ENCODE measurements around the gene MCUR1. TPM values are rescaled to one million over a fixed set of nuclear protein-coding genes. Genes with fewer than 3 reads are reported as not detected.

MCUR1 gene
- total and polyA plus RNA-seq, 10 of the 15 experiments (the other 5 are each of a cell fraction or from before 2014, with no cell fraction given) = 4.4 to 43.9 (median 18.3) TPM

DNA sequence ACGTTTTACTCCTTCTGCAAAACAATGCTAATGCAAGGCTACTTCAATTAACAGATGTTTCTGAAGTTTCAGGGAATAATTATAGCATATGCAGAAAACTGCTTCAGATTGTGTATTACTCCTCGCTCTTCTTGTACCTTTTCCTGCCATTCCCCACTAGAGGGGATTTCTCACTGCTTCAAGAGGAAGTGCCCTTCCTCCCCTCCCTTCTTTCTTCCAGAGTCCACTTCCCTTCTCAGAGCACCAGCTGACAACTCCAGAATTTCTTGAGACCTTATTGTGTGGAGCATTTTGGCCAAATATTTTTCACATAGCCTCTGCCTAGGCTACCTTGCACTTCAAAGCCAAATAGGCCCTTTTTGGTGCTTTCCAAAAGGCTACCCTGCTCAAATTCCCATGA lies 12.7 kb upstream of the MCUR1 start:
- Histone ChIP-seq H3K4me3 (no peak overlapping the region), H4K20me1 (ENCODE audit: control insufficient read depth, insufficient read depth) (no peaks in the 10 kb centered on the region), H3K9ac (ENCODE audit: control insufficient read depth, insufficient read depth, low read length) (no peak overlapping the region), H3K79me2 (ENCODE audit: control insufficient read depth, insufficient read depth, low read length) (no peaks in the 10 kb centered on the region), H3K36me3 (ENCODE audit: control insufficient read depth in 2 of 2, insufficient read depth in 2 of 2, low read length in 1 of 2) (no peaks in the 10 kb centered on the region), H3K27me3 (replicated peaks in 1 of 2; ENCODE audit: control insufficient read depth in 2 of 2, insufficient read depth in 2 of 2, low read length in 1 of 2) (no peaks in the 10 kb centered on the region), H3K4me2 (ENCODE audit: control insufficient read depth, insufficient read depth) (no peak overlapping the region), H3K4me1 (ENCODE audit: control insufficient read depth, insufficient read depth, low read length) (no peaks in the 10 kb centered on the region), H3K27ac (ENCODE audit: control insufficient read depth, insufficient read depth) (no peak overlapping the region), H3K9me3 (replicated peaks; ENCODE audit: control insufficient read depth, insufficient read depth, low read length) (peaks cover 4% of the 10 kb centered on the region; the same call in 2 of the 3 replicates), H2AFZ (ENCODE audit: control insufficient read depth, low read depth, low read length) (no peak overlapping the region)
- no TSS peak for BruUV-seq (replicated peaks)
- ChIA-PET POLR2A (no interaction called here), CTCF (interaction anchor here (1.3 kb wide), 2 partner anchors 10 to 240 kb away, joined by 3 to 5 read pairs; no protein-coding TSS in a partner anchor), RAD21 (ENCODE audit: unreplicated experiment) (no interaction called here), SMC1A (ENCODE audit: uncharacterized antibody, unreplicated experiment) (interaction anchor here (0.9 to 1.4 kb wide), 3 partner anchors 9 to 15 kb away, joined by 3 to 5 read pairs (median 4); partner anchors contain the start of gene MCUR1)
- no peak for ATAC-seq
- in situ Hi-C loops (cut with MboI) (no loop called here), intact Hi-C loops (cut with micrococcal nuclease; ENCODE audit: unreplicated experiment) (no loop called here)
- no peak for TF ChIP-seq MXI1 (IDR thresholded peaks at IDR 0.05; ENCODE audit: low read depth, low read length)
- TF ChIP-seq, protein P1, sequence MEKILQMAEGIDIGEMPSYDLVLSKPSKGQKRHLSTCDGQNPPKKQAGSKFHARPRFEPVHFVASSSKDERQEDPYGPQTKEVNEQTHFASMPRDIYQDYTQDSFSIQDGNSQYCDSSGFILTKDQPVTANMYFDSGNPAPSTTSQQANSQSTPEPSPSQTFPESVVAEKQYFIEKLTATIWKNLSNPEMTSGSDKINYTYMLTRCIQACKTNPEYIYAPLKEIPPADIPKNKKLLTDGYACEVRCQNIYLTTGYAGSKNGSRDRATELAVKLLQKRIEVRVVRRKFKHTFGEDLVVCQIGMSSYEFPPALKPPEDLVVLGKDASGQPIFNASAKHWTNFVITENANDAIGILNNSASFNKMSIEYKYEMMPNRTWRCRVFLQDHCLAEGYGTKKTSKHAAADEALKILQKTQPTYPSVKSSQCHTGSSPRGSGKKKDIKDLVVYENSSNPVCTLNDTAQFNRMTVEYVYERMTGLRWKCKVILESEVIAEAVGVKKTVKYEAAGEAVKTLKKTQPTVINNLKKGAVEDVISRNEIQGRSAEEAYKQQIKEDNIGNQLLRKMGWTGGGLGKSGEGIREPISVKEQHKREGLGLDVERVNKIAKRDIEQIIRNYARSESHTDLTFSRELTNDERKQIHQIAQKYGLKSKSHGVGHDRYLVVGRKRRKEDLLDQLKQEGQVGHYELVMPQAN (conservative IDR thresholded peaks at IDR 0.05) = no peak
- 0 out of 2 replicates have a peak, but pooled peaks have one; percentile 22 for TF ChIP-seq EED (IDR thresholded peaks at IDR 0.05; ENCODE audit: low read depth)
- 50% methylated on average over 2 of the region's 2 CpGs for WGBS (ENCODE audit: insufficient coverage, insufficient replicate concordance, low lambda C conversion rate, missing lambda C conversion rate)
- FAIRE-seq = no peak
- DNase-seq (ENCODE audit: low read depth, low spot score) = no peak

DNA sequence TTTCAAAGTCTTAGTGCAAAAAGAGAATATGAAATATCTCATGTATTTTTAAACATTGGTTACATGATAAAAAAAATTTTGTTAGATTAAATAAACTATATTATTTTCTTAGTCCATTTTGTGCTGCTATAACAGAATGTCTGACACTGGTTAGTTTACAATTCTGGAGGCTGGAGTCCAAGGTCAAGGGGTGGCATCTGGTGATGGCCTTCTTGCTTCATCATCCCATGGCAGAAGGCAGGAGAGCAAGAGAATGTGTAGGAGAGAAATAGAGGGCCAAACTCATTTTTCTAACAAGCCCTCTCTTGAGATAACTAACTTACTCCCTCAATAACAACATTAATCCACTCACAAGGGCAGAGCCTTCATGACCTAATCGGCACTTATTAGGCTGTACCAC lies 11.5 kb upstream of the MCUR1 start:
- DNase-seq (ENCODE audit: low read depth, low spot score) = no peak
- ChIA-PET CTCF (interaction anchor here (1.2 kb wide), 1 partner anchor 59 kb away, joined by 3 read pairs; no protein-coding TSS in a partner anchor), RAD21 (ENCODE audit: unreplicated experiment) (no interaction called here), SMC1A (ENCODE audit: uncharacterized antibody, unreplicated experiment) (interaction anchor here (0.8 kb wide), 1 partner anchor 201 kb away, joined by 3 read pairs; no protein-coding TSS in a partner anchor), POLR2A (no interaction called here)
- no peaks in the 10 kb centered on the region for H3K4me1 ChIP-seq (ENCODE audit: control insufficient read depth, insufficient read depth, low read length)
- H4K20me1 ChIP-seq (ENCODE audit: control insufficient read depth, insufficient read depth) = no peaks in the 10 kb centered on the region
- in situ Hi-C loops (cut with MboI) (no loop called here), intact Hi-C loops (cut with micrococcal nuclease; ENCODE audit: unreplicated experiment) (no loop called here)
- FAIRE-seq = no peak
- no peak overlapping the region for H2AFZ ChIP-seq (ENCODE audit: control insufficient read depth, low read depth, low read length)
- 87% methylated on average over 1 of the region's 1 CpG for WGBS (ENCODE audit: insufficient coverage, insufficient replicate concordance, low lambda C conversion rate, missing lambda C conversion rate)
- no TSS peak for BruUV-seq (replicated peaks)
- peaks cover 4% of the 10 kb centered on the region; the same call in 2 of the 3 replicates for H3K9me3 ChIP-seq (replicated peaks; ENCODE audit: control insufficient read depth, insufficient read depth, low read length)
- no peaks in the 10 kb centered on the region for H3K36me3 ChIP-seq (ENCODE audit: control insufficient read depth in 2 of 2, insufficient read depth in 2 of 2, low read length in 1 of 2)
- no peaks in the 10 kb centered on the region for H3K27me3 ChIP-seq (replicated peaks in 1 of 2; ENCODE audit: control insufficient read depth in 2 of 2, insufficient read depth in 2 of 2, low read length in 1 of 2)
- H3K27ac ChIP-seq (ENCODE audit: control insufficient read depth, insufficient read depth) = no peak overlapping the region
- H3K9ac ChIP-seq (ENCODE audit: control insufficient read depth, insufficient read depth, low read length) = no peak overlapping the region
- TF ChIP-seq JUNB (IDR thresholded peaks at IDR 0.05) (no peak), TCF12 (IDR thresholded peaks at IDR 0.05; ENCODE audit: low read depth, low read length) (no peak), NFXL1 (IDR thresholded peaks at IDR 0.05; ENCODE audit: borderline replicate concordance) (no peak), MEF2B (IDR thresholded peaks at IDR 0.05; ENCODE audit: partially characterized antibody, poor library complexity, severe bottlenecking) (no peak), FOXM1 (IDR thresholded peaks at IDR 0.05; ENCODE audit: low read depth, low read length) (no peak), CHD2 (IDR thresholded peaks at IDR 0.05; ENCODE audit: borderline replicate concordance, low read depth, low read length) (no peak), MYB (IDR thresholded peaks at IDR 0.05; ENCODE audit: borderline replicate concordance, low read depth, low read length) (no peak), STAT1 (conservative IDR thresholded peaks at IDR 0.05) (no peak)
- TF ChIP-seq, protein P2, sequence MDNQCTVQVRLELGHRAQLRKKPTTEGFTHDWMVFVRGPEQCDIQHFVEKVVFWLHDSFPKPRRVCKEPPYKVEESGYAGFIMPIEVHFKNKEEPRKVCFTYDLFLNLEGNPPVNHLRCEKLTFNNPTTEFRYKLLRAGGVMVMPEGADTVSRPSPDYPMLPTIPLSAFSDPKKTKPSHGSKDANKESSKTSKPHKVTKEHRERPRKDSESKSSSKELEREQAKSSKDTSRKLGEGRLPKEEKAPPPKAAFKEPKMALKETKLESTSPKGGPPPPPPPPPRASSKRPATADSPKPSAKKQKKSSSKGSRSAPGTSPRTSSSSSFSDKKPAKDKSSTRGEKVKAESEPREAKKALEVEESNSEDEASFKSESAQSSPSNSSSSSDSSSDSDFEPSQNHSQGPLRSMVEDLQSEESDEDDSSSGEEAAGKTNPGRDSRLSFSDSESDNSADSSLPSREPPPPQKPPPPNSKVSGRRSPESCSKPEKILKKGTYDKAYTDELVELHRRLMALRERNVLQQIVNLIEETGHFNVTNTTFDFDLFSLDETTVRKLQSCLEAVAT (IDR thresholded peaks at IDR 0.05) = no peak
- TF ChIP-seq, protein P3, sequence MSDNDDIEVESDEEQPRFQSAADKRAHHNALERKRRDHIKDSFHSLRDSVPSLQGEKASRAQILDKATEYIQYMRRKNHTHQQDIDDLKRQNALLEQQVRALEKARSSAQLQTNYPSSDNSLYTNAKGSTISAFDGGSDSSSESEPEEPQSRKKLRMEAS (IDR thresholded peaks at IDR 0.05; ENCODE audit: low read depth, low read length) = no peak
- no peaks in the 10 kb centered on the region for H3K79me2 ChIP-seq (ENCODE audit: control insufficient read depth, insufficient read depth, low read length)
- H3K4me2 ChIP-seq (ENCODE audit: control insufficient read depth, insufficient read depth) = no peak overlapping the region
- no peak for ATAC-seq
- no peak overlapping the region for H3K4me3 ChIP-seq

All from GM12878 (cell line).